Measurements from ENCODE around the gene ADCY2. TPM values are rescaled to one million over a fixed set of nuclear protein-coding genes. Genes with fewer than 3 reads are reported as not detected.

ADCY2 gene
- total RNA-seq, 8 experiments from 2014 or later, result 0.09 to 83.3 (median 8.9) TPM

GRCh38 chr5:7586480-7586879 is 190.5 kb downstream of the ADCY2 start:
- no peak for ATAC-seq (replicated peaks in 6 of 8)
- WGBS, 10 experiments, result 47 to 100% (median 82%) methylated on average over 1 to 12 of the region's 12 CpGs; no CpG with 5 or more reads in 1 of the 10 experiments
- in situ Hi-C loops (cut with MboI; ENCODE audit: low pct_unique_long_range_greater_than_20kb in 2 of 9, low sequenced_read_pairs in 9 of 9, unreplicated experiment in 9 of 9), result no loop called here
- Histone ChIP-seq H3K27ac (no peak overlapping the region), H3K4me3 (no peak overlapping the region), H3K4me1 (replicated peaks in 1 of 2) (no peaks in the 10 kb centered on the region)

GRCh38 chr5:7589800-7590199 is 193.9 kb downstream of the ADCY2 start:
- Histone ChIP-seq H3K27ac (no peak overlapping the region), H3K4me3 (no peak overlapping the region), H3K4me1 (replicated peaks in 1 of 2) (no peaks in the 10 kb centered on the region)
- ATAC-seq (replicated peaks in 6 of 8), result no peak
- WGBS, 10 experiments, result 44 to 100% (median 85%) methylated on average over 1 to 5 of the region's 5 CpGs; no CpG with 5 or more reads in 2 of the 10 experiments
- in situ Hi-C loops (cut with MboI; ENCODE audit: low pct_unique_long_range_greater_than_20kb in 2 of 9, low sequenced_read_pairs in 9 of 9, unreplicated experiment in 9 of 9), result no loop called here

- Histone ChIP-seq H3K4me1 (replicated peaks in 1 of 2) (no peaks in the 10 kb centered on the region), H3K27ac (no peak overlapping the region), H3K4me3 (no peak overlapping the region)
- WGBS, 10 experiments, result 39 to 88% (median 71%) methylated on average over 1 to 6 of the region's 6 CpGs; no CpG with 5 or more reads in 3 of the 10 experiments
- in situ Hi-C loops (cut with MboI; ENCODE audit: low pct_unique_long_range_greater_than_20kb in 2 of 9, low sequenced_read_pairs in 9 of 9, unreplicated experiment in 9 of 9), result no loop called here
- no peak for ATAC-seq (replicated peaks in 6 of 8)
These were observed 197.0 kb downstream of the ADCY2 start for GRCh38 chr5:7592910-7593309.

- in situ Hi-C loops (cut with MboI; ENCODE audit: low pct_unique_long_range_greater_than_20kb in 2 of 9, low sequenced_read_pairs in 9 of 9, unreplicated experiment in 9 of 9), result no loop called here
- WGBS, 10 experiments, result 0 to 93% (median 80%) methylated on average over 1 to 6 of the region's 6 CpGs; no CpG with 5 or more reads in 4 of the 10 experiments
- ATAC-seq (replicated peaks in 6 of 8), result peak in 2 of 8 experiments; percentile 63 to 91
- Histone ChIP-seq H3K4me3 (no peak overlapping the region), H3K27ac (no peak overlapping the region), H3K4me1 (replicated peaks in 1 of 2) (no peaks in the 10 kb centered on the region)
These were observed 201.2 kb downstream of the ADCY2 start for GRCh38 chr5:7597059-7597642.

- no peak overlapping the region for H3K27ac ChIP-seq
- in situ Hi-C loops (cut with MboI; ENCODE audit: low pct_unique_long_range_greater_than_20kb in 2 of 9, low sequenced_read_pairs in 9 of 9, unreplicated experiment in 9 of 9), result no loop called here
- ATAC-seq (replicated peaks in 6 of 8), result no peak
These were observed 211.0 kb downstream of the ADCY2 start for GRCh38 chr5:7606840-7607465.

GRCh38 chr5:7608772-7609171 is 212.8 kb downstream of the ADCY2 start:
- no peak overlapping the region for H3K27ac ChIP-seq
- in situ Hi-C loops (cut with MboI; ENCODE audit: low pct_unique_long_range_greater_than_20kb in 2 of 9, low sequenced_read_pairs in 9 of 9, unreplicated experiment in 9 of 9), result no loop called here
- no peak overlapping the region for H3K4me3 ChIP-seq
- no peaks in the 10 kb centered on the region for H3K4me1 ChIP-seq (replicated peaks in 1 of 2)
- no peak for ATAC-seq (replicated peaks in 6 of 8)

More at GRCh38 chr5:7606840-7607465, 211.0 kb downstream of the ADCY2 start:
- no peaks in the 10 kb centered on the region for H3K4me1 ChIP-seq (replicated peaks in 1 of 2)
- no peak overlapping the region for H3K4me3 ChIP-seq
- WGBS, 10 experiments, result 7 to 83% (median 58%) methylated on average over 1 to 4 of the region's 4 CpGs; no CpG with 5 or more reads in 1 of the 10 experiments

GRCh38 chr5:7609726-7610125 is 213.8 kb downstream of the ADCY2 start:
- no peaks in the 10 kb centered on the region for H3K4me1 ChIP-seq (replicated peaks in 1 of 2)
- no peak overlapping the region for H3K27ac ChIP-seq
- in situ Hi-C loops (cut with MboI; ENCODE audit: low pct_unique_long_range_greater_than_20kb in 2 of 9, low sequenced_read_pairs in 9 of 9, unreplicated experiment in 9 of 9), result no loop called here
- WGBS, 10 experiments, result 0 to 100% (median 67%) methylated on average over 1 of the region's 1 CpG; no CpG with 5 or more reads in 5 of the 10 experiments
- no peak overlapping the region for H3K4me3 ChIP-seq
- ATAC-seq (replicated peaks in 6 of 8), result peak in 1 of 8 experiments; percentile 17

- Histone ChIP-seq H3K27ac (no peak overlapping the region), H3K4me3 (no peak overlapping the region), H3K4me1 (replicated peaks in 1 of 2) (no peaks in the 10 kb centered on the region)
- peak in 1 of 8 experiments; percentile 57 for ATAC-seq (replicated peaks in 6 of 8)
- 6 to 83% (median 56%) methylated on average over 1 to 2 of the region's 2 CpGs; no CpG with 5 or more reads in 1 of the 10 experiments for WGBS, 10 experiments
- in situ Hi-C loops (cut with MboI; ENCODE audit: low pct_unique_long_range_greater_than_20kb in 2 of 9, low sequenced_read_pairs in 9 of 9, unreplicated experiment in 9 of 9), result no loop called here
These were observed 214.7 kb downstream of the ADCY2 start for GRCh38 chr5:7610531-7611177.

- H3K4me3 ChIP-seq, result no peak overlapping the region
- 0 to 100% (median 69%) methylated on average over 1 of the region's 1 CpG; no CpG with 5 or more reads in 4 of the 10 experiments for WGBS, 10 experiments
- in situ Hi-C loops (cut with MboI; ENCODE audit: low pct_unique_long_range_greater_than_20kb in 2 of 9, low sequenced_read_pairs in 9 of 9, unreplicated experiment in 9 of 9), result no loop called here
- H3K4me1 ChIP-seq (replicated peaks in 1 of 2), result no peaks in the 10 kb centered on the region
- no peak overlapping the region for H3K27ac ChIP-seq
- ATAC-seq (replicated peaks in 6 of 8), result no peak
These were observed 215.6 kb downstream of the ADCY2 start for GRCh38 chr5:7611518-7611917.

- H3K4me1 ChIP-seq (replicated peaks in 1 of 2), result peaks cover 0 to 3% of the 10 kb centered on the region in 2 donors
- H3K4me3 ChIP-seq, result no peak overlapping the region
- 0 to 100% (median 87%) methylated on average over 1 to 2 of the region's 2 CpGs; no CpG with 5 or more reads in 1 of the 10 experiments for WGBS, 10 experiments
- H3K27ac ChIP-seq, result no peak overlapping the region
- no peak for ATAC-seq (replicated peaks in 6 of 8)
- in situ Hi-C loops (cut with MboI; ENCODE audit: low pct_unique_long_range_greater_than_20kb in 2 of 9, low sequenced_read_pairs in 9 of 9, unreplicated experiment in 9 of 9), result no loop called here
These were observed 219.7 kb downstream of the ADCY2 start for GRCh38 chr5:7615566-7616061.

GRCh38 chr5:7616897-7617296 is 221.0 kb downstream of the ADCY2 start:
- H3K27ac ChIP-seq, result no peak overlapping the region
- ATAC-seq (replicated peaks in 6 of 8), result no peak
- 0 to 100% (median 65%) methylated on average over 1 to 2 of the region's 2 CpGs; no CpG with 5 or more reads in 1 of the 10 experiments for WGBS, 10 experiments
- H3K4me3 ChIP-seq, result no peak overlapping the region
- in situ Hi-C loops (cut with MboI; ENCODE audit: low pct_unique_long_range_greater_than_20kb in 2 of 9, low sequenced_read_pairs in 9 of 9, unreplicated experiment in 9 of 9), result no loop called here
- peaks cover 0 to 3% of the 10 kb centered on the region in 2 donors for H3K4me1 ChIP-seq (replicated peaks in 1 of 2)

- H3K27ac ChIP-seq, result no peak overlapping the region
- 8% methylated on average over 2 of the region's 2 CpGs; no CpG with 5 or more reads in 9 of the 10 experiments for WGBS, 10 experiments
- in situ Hi-C loops (cut with MboI; ENCODE audit: low pct_unique_long_range_greater_than_20kb in 2 of 9, low sequenced_read_pairs in 9 of 9, unreplicated experiment in 9 of 9), result no loop called here
- H3K4me1 ChIP-seq (replicated peaks in 1 of 2), result peaks cover 0 to 3% of the 10 kb centered on the region in 2 donors
- ATAC-seq (replicated peaks in 6 of 8), result no peak
- no peak overlapping the region for H3K4me3 ChIP-seq
These were observed 226.6 kb downstream of the ADCY2 start for GRCh38 chr5:7622498-7622897.

- no peak overlapping the region for H3K27ac ChIP-seq
- in situ Hi-C loops (cut with MboI; ENCODE audit: low pct_unique_long_range_greater_than_20kb in 2 of 9, low sequenced_read_pairs in 9 of 9, unreplicated experiment in 9 of 9), result no loop called here
- 0 to 100% (median 67%) methylated on average over 1 to 2 of the region's 2 CpGs; no CpG with 5 or more reads in 3 of the 10 experiments for WGBS, 10 experiments
- ATAC-seq (replicated peaks in 6 of 8), result peak in 1 of 8 experiments; percentile 57
- no peak overlapping the region for H3K4me3 ChIP-seq
- H3K4me1 ChIP-seq (replicated peaks in 1 of 2), result no peaks in the 10 kb centered on the region
These were observed 229.8 kb downstream of the ADCY2 start for GRCh38 chr5:7625740-7626139.
